Measurements from ENCODE around the gene MATN4.

Gene MATN4

DNA sequence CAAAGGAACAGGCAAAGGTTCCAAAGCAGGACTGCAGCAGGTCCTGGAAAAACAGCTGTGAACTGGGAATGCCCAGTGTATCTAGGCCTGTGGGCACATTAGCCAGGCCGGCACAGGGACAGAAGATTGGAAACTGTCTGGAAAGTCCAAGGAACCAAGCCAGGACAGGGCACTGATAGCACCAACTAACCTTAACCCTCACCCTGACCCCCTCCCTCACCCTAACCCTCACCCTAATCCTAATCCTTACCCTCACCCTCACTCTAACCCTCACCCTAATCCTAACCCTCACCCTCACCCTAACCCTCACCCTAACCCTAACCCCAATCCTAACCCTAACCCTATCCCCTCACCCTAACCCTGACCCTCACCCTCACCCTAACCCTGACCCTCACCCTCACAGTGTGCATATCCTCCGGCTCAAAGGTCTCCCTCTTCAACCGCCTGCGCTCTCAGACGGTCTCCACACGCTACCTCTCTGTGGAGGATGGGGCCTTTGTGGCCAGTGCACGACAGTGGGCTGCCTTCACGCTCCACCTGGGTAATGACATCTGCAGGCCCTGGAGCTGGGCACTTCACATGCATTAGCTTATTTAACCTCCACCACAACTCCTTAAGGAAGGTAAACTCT, 5.1 kb upstream of the MATN4 start:
- no peak for DNase-seq

DNA sequence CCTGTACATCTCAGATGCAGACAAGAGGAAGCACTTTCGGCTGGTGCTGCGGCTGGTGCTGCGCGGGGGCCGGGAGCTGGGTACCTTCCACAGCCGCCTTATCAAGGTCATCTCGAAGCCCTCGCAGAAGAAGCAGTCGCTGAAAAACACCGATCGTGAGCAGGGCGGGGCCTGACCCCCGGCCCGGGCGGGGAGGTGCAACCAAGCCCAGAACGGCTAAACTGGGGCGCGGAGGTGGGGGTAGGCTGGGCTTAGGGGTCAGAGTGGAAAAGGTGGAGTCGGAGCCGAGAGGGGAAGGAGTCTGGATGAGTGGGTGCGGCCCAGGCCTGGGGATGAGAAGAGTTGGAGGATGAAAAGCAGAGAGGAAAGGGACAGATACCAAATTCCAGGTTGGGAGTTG, 4.1 kb upstream of the MATN4 start:
- no peak for DNase-seq

DNA sequence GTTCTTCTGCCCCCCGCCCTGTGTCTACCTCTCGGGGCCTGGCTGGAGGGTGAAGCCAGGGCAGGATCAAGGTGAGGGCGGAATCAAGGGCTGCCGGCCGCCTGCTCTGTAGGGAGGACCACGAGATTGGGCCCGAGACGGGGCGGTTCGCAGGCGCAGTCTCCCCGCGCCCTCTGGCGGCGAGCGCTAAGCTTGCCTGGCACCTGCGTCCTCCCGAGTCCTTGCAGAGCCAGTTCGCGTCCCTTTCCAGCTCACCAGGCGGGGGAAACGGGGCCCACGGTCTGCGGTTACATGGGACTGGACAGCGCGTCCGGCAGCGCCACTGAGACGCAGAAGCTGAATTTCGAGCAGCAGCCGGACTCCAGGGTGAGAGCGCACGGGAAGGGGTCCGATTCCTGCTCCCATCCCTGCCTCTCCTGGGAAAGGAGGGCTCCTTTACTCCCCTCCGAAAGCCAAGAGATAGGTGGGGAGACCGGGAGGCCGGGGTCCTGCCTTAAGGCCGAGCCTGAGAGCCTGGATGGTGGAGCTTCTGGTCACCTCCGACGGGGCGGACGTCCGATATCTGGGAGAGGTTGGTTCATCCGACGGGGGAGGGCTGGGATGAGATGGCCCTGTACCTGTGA, 3.6 kb upstream of the MATN4 start:
- DNase-seq: peak; percentile 52

DNA sequence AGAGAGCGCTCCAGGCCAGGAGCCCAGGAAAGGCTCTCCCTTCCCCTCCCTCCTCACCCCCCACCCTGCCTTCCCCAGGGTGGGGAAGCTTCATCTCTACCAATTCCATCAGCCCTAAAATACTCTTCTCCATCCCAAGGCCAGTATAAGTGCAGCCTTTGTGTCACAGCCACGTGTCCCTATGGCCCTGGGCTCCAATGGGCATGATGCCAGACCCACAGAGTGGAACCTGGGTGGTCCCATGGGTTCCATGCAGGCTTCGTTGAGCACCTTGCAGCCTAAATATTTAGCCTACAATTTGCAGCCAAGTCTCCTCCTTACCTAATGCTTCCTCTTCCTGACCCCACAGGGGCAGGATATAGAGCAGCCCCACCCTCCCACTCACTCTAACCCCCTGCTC, 976 bp upstream of the MATN4 start:
- no peak for DNase-seq

DNA sequence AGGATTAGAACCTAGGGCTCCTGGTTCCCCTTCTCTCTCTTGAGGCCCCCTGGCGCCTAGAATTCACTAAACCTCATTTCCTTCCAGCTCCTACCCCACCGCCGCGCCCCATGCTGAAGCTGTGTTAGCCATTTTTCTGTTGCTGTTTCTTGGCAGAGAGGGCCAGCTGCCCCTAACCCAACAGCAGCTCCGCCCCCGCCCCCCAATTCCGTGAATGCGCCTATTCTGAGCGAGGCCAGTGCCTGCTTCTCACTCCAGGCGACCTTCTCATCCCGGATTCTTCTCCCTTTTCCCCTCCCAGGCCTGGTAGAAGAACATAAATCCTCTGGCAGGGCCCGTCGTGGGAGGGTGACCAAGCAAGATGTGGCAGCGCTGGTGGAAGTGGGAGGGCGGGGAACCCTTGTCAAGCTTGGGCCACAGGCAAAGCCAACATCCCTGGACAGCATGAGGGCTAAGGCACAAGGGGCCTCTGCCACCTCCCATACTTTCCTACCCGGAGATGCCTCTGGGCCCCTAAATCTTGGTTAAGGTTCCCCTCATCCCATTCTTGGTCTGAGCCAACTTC, 941 bp downstream of the MATN4 start:
- no peak for DNase-seq

DNA sequence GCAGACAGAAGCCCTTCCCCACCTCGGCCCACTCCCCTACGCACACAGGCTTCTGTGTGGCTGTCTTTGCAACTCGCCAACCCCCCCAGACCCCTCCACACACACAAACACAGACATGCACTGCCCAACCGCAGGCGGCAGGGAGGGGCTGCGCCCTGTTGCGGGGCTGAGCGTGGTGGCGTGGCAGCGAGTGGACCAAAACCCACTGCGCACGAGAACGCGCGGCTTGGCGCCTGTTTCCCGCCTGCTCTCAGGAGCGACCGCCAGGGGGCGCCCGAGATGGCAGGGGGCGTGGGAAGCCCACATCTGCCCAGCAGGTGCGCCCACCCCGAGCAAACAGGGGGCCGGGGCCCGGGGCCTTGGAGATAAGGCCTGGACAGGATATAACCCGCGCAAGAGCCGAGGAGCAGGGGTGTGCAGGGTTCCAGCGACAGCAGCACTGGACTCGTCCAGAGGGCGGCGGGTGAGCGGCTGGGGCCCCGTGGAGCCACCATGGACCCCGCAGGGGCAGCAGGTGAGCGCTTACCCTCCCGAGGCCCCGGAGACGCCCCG, 1.6 kb downstream of the MATN4 start, which contains the start of gene RBPJL:
Gene RBPJL (plus strand): TSS at position 410 of the 552 bp plus-strand sequence. CDS start 83 bp downstream, at position 493.
- peak; percentile 33 for DNase-seq

DNA sequence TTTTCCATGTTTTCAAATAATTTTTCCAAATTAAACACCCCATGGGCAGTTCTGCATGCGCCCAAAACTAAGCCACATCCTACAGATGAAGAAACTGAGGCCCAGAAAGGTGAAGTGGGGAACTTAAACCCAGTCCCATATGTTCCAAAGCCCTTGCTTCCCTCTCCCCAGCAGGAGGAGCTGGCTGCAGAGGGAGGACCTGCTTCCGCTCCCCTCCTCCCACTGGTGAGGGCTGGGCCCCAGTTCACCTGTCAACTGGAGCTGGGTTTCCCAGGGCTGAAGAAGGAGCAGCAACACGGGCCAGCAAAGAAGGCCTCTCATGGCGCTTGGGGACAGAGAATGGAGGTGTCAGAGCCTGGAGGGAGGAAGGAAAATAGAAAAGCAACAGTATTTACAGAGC, 2.8 kb downstream of the MATN4 start:
- DNase-seq: no peak

DNA sequence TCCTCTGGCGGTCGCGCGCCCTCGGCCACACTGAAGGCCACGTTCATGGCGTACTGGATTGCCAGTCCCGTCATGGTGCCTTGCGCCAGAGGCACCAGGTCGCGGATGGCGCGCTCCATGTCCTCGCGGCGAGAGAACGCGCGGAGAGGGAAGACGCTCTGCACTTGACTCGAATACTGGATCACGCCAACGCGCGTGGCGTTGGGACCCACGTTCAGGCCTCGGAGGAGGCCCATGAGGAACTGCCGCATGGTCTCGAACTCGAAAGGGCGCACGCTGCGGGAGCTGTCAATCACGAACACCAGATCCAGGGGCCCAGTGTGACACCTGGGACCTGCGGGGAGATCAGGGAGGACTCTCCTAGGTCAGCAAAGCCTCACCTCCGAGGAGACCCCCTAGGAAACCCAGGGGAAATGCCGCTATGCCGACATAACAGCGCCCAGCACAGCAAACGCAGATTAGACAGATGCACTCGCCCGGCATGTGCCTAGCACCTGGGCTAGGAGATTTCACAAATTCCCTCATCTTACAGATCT, 3.6 kb downstream of the MATN4 start:
- no peak for DNase-seq

DNA sequence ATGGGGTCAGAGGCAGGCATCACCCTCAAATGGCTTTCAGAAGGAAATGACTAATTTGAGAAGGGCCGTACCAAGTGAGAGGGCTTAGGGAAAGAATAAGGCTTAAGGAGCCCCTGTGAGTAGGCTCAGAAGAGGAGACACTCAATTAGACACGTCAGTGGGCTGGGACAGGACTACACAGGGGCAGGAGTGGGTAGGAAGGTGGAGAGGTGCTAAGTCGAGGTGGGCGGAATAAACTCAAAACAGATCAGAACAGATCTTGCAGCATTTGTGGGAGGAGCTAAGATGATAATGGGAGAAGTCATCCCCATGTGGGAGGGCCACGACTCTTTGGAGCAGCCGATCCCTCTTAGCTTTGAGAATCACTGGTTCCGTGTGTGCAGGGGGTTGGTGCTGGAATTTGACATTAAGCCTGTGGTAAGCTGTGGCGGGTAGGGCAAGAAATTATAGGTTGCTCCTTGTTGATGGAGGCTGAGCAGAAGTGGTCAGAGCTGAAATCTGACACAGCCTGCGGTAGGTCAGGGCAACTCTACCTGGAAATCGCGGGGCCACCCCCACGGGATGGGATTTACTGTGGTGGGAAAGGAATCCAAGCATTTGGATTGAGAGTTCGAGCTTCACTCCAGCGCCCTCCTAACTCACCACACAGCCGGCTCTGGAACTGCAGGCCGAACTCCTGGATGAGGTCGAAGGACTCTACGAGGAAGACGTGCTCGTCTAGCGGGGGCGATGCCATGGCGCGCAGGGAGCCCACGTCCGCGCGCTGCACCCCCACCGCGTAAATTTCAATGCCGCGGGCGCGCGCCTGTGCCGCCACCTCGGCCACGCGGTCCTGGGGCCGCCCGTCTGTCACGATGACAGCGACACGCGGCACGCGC, 4.3 kb downstream of the MATN4 start:
- DNase-seq: no peak

DNA sequence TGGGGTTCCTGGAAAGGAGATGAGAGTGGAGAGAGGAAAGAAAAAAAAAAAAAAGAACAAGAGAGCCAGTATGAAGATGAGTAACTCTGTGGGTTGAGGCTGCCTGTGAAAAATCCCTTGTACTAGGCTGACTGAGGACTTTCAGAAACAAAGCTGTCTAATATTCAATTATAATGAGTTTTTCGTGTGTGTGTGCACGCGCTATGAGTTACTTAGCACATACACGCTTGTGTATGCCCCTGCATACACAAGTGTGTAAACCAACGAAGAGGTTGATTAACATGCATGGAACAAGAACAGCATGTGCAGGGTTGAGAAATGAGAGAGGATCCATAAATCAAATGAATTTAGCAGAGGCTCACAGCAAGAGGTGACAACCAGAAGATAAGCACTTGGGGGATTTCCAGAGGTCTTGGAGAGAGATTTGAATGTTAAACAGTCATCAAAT, 6.3 kb downstream of the MATN4 start:
- DNase-seq: no peak

DNA sequence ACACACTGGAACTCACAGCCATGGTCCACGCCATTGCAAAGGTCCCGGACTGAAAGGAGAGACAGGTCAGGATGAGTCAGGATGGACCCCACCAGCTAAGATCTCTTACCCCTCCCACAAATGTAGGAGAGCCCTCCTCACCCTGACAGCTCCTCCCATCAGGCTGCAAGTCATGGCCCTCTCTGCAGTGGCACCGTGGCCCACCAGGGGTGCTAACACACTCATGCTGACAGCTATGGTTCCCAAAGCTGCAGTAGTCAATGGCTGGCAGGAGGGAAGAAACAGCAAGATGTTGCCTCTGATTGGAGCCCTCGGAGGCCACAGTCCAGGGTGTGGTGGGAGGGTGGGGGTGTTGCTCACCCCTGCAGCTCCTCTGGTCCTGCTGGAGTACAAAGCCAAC, 7.1 kb downstream of the MATN4 start:
- no peak for DNase-seq

DNA sequence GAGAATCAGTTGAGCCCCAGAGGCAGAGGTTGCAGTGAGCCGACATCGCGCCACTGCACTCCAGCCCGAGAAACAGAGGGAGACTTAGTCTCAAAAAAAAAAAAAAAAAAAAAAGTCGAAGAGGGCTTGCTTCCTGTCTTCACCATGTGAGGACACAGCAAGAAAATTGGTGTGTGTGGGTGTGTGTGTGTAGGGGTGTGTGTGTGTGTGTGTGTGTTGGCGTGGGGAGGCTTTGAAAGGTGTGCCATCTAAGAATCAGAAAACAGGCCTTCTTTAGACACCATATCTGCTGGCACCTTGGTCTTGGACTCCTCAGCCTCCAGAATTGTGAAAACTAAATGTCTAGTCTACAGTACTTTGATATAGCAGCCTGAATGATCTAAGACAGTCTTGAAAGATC, 8.3 kb downstream of the MATN4 start:
- DNase-seq: no peak

DNA sequence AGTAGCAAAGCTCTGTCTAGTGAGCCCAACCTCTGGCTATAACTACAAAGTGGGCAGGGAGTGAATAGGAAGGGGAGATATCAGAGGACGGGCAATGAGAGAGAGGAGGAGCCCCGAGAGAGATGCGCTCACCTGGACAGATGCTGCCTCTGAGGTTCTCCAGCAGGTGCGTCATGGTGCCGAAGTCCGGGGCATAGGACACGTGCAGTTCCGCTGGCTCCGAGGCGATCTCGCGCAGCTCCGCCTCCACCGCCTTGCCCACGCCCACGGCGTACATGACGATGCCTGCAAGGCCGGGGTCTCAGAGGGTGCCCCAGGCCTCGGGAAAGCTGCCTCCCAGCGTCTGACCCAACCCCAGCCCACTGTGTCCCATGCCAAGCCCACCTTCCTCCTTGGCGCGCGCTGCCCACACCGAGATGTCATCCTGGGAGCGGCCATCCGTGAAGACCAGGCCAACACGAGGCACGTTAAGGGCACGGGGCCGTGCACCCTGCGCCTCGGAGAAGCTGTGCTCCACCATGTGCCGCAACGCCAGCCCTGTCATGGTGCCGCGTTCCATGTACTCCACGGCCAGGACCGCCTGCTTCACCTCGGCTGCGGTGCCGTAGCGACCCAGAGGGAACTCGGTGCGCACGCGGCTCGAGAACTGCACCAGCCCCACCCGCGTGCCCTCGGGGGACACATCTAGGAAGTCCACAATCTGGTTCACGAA, 10.2 kb downstream of the MATN4 start:
- DNase-seq: no peak

DNA sequence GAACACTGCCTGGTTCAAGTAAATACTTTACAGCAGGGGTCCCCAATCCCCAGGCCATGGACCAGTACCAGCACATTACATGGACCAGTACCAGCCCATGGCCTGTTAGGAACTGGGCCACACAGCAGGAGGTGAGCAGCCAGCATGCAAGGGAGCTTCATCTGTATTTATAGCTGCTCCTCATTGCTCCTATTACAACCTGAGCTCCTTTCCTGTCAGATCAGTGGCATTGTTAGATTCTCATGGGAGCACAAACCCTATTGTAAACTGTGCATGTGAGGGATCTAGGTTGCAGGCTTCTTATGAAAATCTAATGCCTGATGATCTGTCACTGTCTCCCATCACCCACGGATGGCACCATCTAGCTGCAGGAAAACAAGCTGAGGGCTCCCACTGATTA, 13.4 kb downstream of the MATN4 start:
- no peak for DNase-seq

DNA sequence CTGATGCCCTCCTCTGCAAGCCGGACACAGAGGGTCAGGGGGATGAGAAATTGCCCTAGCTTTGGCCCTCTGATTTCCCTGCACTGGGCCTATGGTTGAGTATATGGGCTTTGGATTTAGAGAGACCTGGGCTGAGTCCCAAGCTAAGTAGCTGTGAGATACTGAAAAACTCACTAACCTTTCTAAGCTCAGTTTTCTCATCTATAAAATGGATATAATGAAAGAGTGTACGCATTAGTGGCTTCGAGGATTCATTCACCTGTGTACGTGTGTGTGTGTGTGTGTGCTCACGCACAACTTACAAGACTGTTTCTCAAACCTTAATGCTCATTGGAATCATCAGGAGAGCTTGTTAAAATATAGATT, 14.1 kb downstream of the MATN4 start:
- no peak for DNase-seq

DNA sequence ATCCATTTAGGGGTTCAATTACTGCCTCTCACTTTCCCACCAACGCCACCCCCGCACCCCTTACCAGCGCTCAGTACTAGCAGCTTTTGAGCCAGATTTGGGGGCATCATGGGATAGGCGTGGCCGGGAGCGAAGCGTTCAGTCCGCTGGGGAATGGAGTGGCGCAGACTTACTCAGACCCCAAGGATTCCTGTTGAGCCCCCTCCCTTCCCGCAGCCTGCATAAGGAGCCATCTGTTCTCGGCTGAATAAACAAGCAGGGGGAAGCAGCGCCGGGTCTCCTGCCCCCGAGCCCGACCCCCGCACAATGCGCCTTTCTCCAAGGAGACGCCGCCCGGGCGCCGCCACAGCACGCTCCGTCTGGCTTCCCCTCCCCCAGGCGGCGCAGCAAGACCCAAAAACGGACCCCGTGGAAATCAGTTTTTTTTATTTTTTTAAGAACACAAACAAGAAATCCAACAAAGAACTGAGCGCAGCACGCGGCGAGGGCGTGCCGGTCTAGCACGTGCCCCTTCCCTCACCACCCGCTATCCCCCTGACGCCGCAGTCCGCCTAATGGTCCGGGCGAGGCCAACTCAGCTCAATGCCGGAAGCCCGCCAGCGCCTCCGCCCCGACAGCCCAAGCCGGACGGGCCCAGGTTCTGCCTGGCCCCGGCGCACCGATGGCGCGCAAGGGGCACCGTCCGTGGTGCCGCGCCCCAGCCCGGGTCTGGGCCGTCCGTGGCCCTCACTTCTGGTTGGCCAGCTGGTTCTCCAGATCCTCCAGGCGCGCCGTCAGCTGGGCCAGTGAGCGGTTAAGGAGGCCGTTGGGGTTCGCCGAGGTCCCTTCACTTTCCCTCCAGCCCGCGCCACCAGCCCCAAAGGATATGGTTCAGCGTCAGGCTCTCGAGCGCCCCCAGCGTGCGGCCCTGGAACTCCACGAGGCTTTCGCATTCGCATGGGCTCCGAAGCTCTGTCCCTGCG, 14.8 kb downstream of the MATN4 start:
- DNase-seq: peak; percentile 77

DNA sequence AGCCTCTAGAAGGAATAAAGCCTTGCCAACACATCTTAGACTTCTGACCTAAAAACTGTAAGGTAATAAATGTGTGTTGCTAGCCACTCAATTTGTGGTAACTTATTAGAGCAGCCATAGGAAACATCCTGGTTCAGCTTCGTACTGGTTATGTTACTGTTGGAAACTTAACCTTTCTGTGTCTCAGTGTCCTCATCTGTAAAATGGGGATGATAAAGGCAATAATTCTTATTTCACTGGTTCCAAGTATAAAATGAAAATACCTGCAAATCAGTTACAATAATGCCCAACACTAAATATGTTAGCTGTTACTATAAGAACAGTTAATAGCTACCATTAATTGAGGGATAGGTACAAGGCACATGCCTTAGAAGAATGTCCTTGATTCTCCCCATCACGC, 15.8 kb downstream of the MATN4 start:
- DNase-seq: no peak

DNA sequence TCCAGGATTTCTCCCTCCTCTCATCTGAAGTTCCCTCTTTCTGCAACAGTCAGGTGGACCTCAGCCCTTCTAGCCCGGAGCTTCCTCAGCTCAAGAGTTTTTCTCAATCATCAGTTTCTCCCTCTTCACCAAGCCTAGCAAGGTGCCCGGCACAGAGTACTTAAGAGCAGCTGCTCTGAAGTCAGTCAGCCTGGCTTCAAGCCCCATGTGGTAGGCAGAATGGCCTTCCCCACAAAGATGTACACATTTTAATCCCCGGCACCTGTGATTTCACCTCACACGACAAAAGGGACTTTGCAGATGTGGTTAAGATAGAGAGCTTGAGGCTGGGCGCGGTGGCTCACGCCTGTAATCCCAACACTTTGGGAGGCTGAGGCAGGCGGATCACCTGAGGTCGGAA, 16.6 kb downstream of the MATN4 start:
- DNase-seq: no peak

DNA sequence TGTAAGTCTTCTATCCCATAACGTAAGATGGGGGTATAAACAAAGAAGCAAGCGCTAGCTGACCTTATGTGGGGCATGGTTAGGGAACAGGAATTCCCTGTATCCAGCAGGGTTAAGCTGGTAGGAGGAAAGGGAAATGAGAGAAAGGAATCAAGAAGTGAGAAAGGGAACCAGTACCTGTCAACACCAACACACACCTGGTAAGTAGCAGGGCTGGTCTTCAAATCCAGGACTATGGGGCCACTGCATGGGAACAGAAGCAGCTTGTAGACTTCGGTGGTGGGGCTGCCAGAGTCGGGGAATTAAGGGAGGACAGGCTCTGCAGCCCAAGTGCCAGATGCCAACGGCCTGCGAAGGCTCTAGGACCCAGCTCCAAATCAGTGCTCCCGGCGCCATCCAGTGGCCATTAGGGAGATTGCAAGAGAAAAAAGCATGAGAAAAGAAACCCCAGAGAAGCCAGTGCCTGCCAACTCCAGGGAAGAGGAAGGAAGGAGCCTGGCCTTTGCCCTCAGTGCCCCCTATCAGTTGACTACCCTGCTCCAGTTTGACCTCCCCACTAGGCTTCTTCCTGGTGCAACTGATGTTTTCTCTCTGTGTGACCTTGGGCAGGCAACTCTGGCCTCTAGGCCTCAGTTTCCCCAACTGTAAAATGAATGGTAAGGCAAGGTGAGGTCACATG, 17.3 kb downstream of the MATN4 start:
- DNase-seq: peak; percentile 74

DNA sequence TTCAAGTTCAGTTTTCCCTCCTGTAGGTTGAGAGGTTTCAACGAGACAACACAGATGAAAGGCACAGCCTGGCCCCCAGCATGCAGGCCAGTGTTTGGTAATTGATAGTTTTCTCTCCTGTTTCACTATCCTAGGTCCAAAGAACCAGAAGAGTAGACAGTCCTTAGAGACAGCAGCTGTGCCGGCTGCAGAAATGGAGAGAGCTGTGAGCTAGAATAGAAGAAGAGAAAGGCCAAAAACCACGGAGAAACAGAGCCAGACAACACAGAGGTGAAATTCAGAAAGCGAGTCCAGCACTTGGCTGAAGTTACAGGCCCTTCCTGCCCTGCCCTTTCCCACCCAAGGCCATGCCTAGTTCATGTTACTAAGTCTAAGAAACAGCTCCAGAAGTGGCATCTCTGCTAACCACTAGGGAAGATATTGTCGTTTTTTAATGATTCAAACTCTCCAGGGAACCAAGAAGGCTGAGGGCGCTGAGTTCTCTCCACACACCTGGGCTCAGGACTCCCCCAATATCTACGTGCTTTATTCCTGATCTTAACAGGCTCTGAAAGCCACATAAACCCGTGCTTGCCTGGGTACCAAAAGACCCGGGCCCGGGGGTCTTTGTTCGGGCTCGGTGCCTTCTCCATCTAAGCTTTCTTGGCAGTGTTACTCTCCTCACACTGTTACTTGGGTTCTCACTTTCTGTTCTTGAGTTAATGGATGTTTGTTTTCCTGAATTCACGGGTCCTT, 18.0 kb downstream of the MATN4 start:
- DNase-seq: no peak

All from CD4-positive, alpha-beta T cell treated with Interleukin-10 for 1 hour (primary cell).